CD4-positive, CD25-positive, alpha-beta regulatory T cell (primary cell): Measurements from ENCODE around the gene IL1RAP. TPM values are rescaled to one million over a fixed set of nuclear protein-coding genes. Genes with fewer than 3 reads are reported as not detected.

Experiments used
- ATAC-seq, 2 donors: fragments of 150-1000 bp; cut with Tn5 transposase; one replicate each; pipeline ENCODE4 v1.10.0; 2021; ENCODE audit warnings: low read depth in 2 of 2, moderate number of reproducible peaks in 2 of 2, moderate library complexity in 1 of 2
- DNase-seq, 3 donors: peaks; one replicate each; pipeline versions ENCODE4 v3.0.0 to v3.0.0-alpha.2; 2012 to 2022; ENCODE audit warnings: mixed read lengths in 1 of 3
- H3K27ac ChIP-seq: one replicate; pipeline ENCODE4 v1.7.0; 2013; ENCODE audit warnings: mild to moderate bottlenecking, low read length; ENCODE audit not compliant: insufficient read depth, poor library complexity, severe bottlenecking
- H3K27me3 ChIP-seq: one replicate; pipeline ENCODE4 v1.7.0; 2013; ENCODE audit warnings: low read length; ENCODE audit not compliant: control insufficient read depth, insufficient read depth
- H3K36me3 ChIP-seq: one replicate; pipeline ENCODE4 v1.7.0; 2013; ENCODE audit warnings: mild to moderate bottlenecking, low read length, moderate library complexity; ENCODE audit not compliant: control insufficient read depth, insufficient read depth
- H3K4me1 ChIP-seq: 2 replicates; pipeline ENCODE4 v1.7.0; 2013; ENCODE audit warnings: mild to moderate bottlenecking, low read length; ENCODE audit not compliant: insufficient read depth, control insufficient read depth, poor library complexity, severe bottlenecking
- H3K4me3 ChIP-seq: one replicate; pipeline ENCODE4 v1.7.0; 2013; ENCODE audit warnings: low read depth, mild to moderate bottlenecking, low read length, moderate library complexity
- H3K9me3 ChIP-seq, 2 experiments: 1 replicate in 1 of 2; 2 replicates in 1 of 2; pipeline ENCODE4 v1.7.0; 2013; ENCODE audit warnings: low read length in 2 of 2, mild to moderate bottlenecking in 1 of 2, moderate library complexity in 1 of 2; ENCODE audit not compliant: control insufficient read depth in 2 of 2
- H3K27ac Mint-ChIP-seq, 3 donors: one replicate each; pipeline ENCODE4 v1.8.0; 2020 to 2022; ENCODE audit warnings: mild to moderate bottlenecking in 3 of 3, mixed read lengths in 3 of 3, moderate library complexity in 2 of 3
- H3K27me3 Mint-ChIP-seq: one replicate; pipeline ENCODE4 v1.8.0; 2022; ENCODE audit warnings: mild to moderate bottlenecking, mixed read lengths
- H3K36me3 Mint-ChIP-seq: one replicate; pipeline ENCODE4 v1.8.0; 2020; ENCODE audit warnings: mixed read lengths
- H3K4me1 Mint-ChIP-seq, 4 donors: one replicate each; pipeline ENCODE4 v1.8.0; 2020 to 2022; ENCODE audit warnings: mixed read lengths in 4 of 4, mild to moderate bottlenecking in 1 of 4
- H3K4me3 Mint-ChIP-seq, 4 donors: one replicate each; pipeline ENCODE4 v1.8.0; 2020 to 2022; ENCODE audit warnings: mild to moderate bottlenecking in 4 of 4, mixed read lengths in 4 of 4, moderate library complexity in 3 of 4
- H3K9me3 Mint-ChIP-seq, 7 donors: one replicate each; pipeline ENCODE4 v1.8.0; 2020 to 2022; ENCODE audit warnings: mixed read lengths in 7 of 7, mild to moderate bottlenecking in 3 of 7, moderate library complexity in 2 of 7
- polyA plus RNA-seq, 4 donors: library from polyadenylated mRNA; unstranded; fragments of 300-500 nt; fragmentation: Illumina TruSeq; gene quantifications; one replicate each; pipeline ENCODE4 v1.2.3, GENCODE V29; 2021
- total RNA-seq: library from RNA; stranded (reverse); gene quantifications from one replicate; pipeline ENCODE4 v1.2.3, GENCODE V29; 2022

The IL1RAP gene
- total and polyA plus RNA-seq, 5 donors from 2014 or later: 6.6 to 20.2 (median 7.4) TPM

GRCh38 chr3:190497811-190498210 lies 16.1 kb upstream of the IL1RAP start:
- ATAC-seq (no peak), DNase-seq (no peak)
- no peaks in the 10 kb centered on the region for H3K36me3 Mint-ChIP-seq
- peaks cover 57% of the 10 kb centered on the region for H3K27me3 Mint-ChIP-seq
- peaks cover 0 to 2% (median 0%) of the 10 kb centered on the region in 4 donors for H3K4me1 Mint-ChIP-seq
- H3K36me3 ChIP-seq: no peaks in the 10 kb centered on the region
- H3K9me3 ChIP-seq: no peaks in the 10 kb centered on the region
- no peak overlapping the region for H3K27ac ChIP-seq
- H3K4me1 ChIP-seq: no peaks in the 10 kb centered on the region
- peaks cover 0 to 2% (median 0%) of the 10 kb centered on the region in 7 donors for H3K9me3 Mint-ChIP-seq
- no peak overlapping the region for H3K4me3 ChIP-seq
- H3K4me3 Mint-ChIP-seq: no peak overlapping the region
- peaks cover 34% of the 10 kb centered on the region for H3K27me3 ChIP-seq
- no peak overlapping the region for H3K27ac Mint-ChIP-seq

- peaks cover 0 to 2% (median 0%) of the 10 kb centered on the region in 7 donors for H3K9me3 Mint-ChIP-seq
- Histone ChIP-seq H3K4me1 (no peaks in the 10 kb centered on the region), H3K9me3 (no peaks in the 10 kb centered on the region), H3K27me3 (peaks cover 30% of the 10 kb centered on the region), H3K36me3 (no peaks in the 10 kb centered on the region), H3K27ac (no peak overlapping the region), H3K4me3 (no peak overlapping the region)
- no peaks in the 10 kb centered on the region for H3K36me3 Mint-ChIP-seq
- H3K4me3 Mint-ChIP-seq: no peak overlapping the region
- no peak overlapping the region for H3K27ac Mint-ChIP-seq
- DNase-seq (no peak), ATAC-seq (no peak)
- H3K4me1 Mint-ChIP-seq: peaks cover 0 to 2% (median 0%) of the 10 kb centered on the region in 4 donors
- H3K27me3 Mint-ChIP-seq: peaks cover 57% of the 10 kb centered on the region
These were observed 15.6 kb upstream of the IL1RAP start for GRCh38 chr3:190498293-190498692.

GRCh38 chr3:190499122-190499521 lies 14.8 kb upstream of the IL1RAP start:
- no peaks in the 10 kb centered on the region for H3K36me3 Mint-ChIP-seq

GRCh38 chr3:190502946-190503345 lies 10.9 kb upstream of the IL1RAP start:
- Mint-ChIP-seq H3K9me3 (peaks cover 0 to 2% (median 0%) of the 10 kb centered on the region in 7 donors), H3K4me3 (no peak overlapping the region), H3K4me1 (peaks cover 0 to 2% (median 0%) of the 10 kb centered on the region in 4 donors), H3K36me3 (no peaks in the 10 kb centered on the region), H3K27me3 (peaks cover 18% of the 10 kb centered on the region), H3K27ac (no peak overlapping the region)
- Histone ChIP-seq H3K36me3 (no peaks in the 10 kb centered on the region), H3K9me3 (no peaks in the 10 kb centered on the region), H3K27ac (no peak overlapping the region), H3K4me3 (no peak overlapping the region), H3K27me3 (peaks cover 16% of the 10 kb centered on the region), H3K4me1 (no peaks in the 10 kb centered on the region)
- ATAC-seq (no peak), DNase-seq (no peak)

More at GRCh38 chr3:190499122-190499521, 14.8 kb upstream of the IL1RAP start:
- Histone ChIP-seq H3K9me3 (no peaks in the 10 kb centered on the region), H3K27ac (no peak overlapping the region), H3K4me3 (no peak overlapping the region), H3K27me3 (peaks cover 29% of the 10 kb centered on the region), H3K4me1 (no peaks in the 10 kb centered on the region), H3K36me3 (no peaks in the 10 kb centered on the region)
- no peak overlapping the region for H3K4me3 Mint-ChIP-seq
- H3K27ac Mint-ChIP-seq: no peak overlapping the region
- DNase-seq (no peak), ATAC-seq (no peak)
- H3K4me1 Mint-ChIP-seq: peaks cover 0 to 2% (median 0%) of the 10 kb centered on the region in 4 donors
- H3K9me3 Mint-ChIP-seq: peaks cover 0 to 2% (median 0%) of the 10 kb centered on the region in 7 donors
- peaks cover 53% of the 10 kb centered on the region for H3K27me3 Mint-ChIP-seq

- H3K4me1 ChIP-seq: no peaks in the 10 kb centered on the region
- ATAC-seq: no peak
These were observed 9.3 kb upstream of the IL1RAP start for GRCh38 chr3:190504354-190505125.

GRCh38 chr3:190505381-190506003 lies 8.4 kb upstream of the IL1RAP start:
- Histone ChIP-seq H3K4me3 (no peak overlapping the region), H3K4me1 (no peaks in the 10 kb centered on the region), H3K27me3 (peaks cover 7% of the 10 kb centered on the region), H3K27ac (no peak overlapping the region), H3K36me3 (no peaks in the 10 kb centered on the region), H3K9me3 (no peaks in the 10 kb centered on the region)
- no peak for DNase-seq
- Mint-ChIP-seq H3K4me3 (no peak overlapping the region), H3K27me3 (peaks cover 14% of the 10 kb centered on the region), H3K36me3 (no peaks in the 10 kb centered on the region), H3K27ac (no peak overlapping the region), H3K9me3 (no peaks in the 10 kb centered on the region), H3K4me1 (peaks cover 0 to 5% (median under 1%) of the 10 kb centered on the region in 4 donors)
- no peak for ATAC-seq

More at GRCh38 chr3:190504354-190505125, 9.3 kb upstream of the IL1RAP start:
- Histone ChIP-seq H3K4me3 (no peak overlapping the region), H3K27me3 (peaks cover 7% of the 10 kb centered on the region), H3K36me3 (no peaks in the 10 kb centered on the region), H3K27ac (no peak overlapping the region), H3K9me3 (no peaks in the 10 kb centered on the region)
- Mint-ChIP-seq H3K27ac (no peak overlapping the region), H3K36me3 (no peaks in the 10 kb centered on the region), H3K4me1 (peaks cover 0 to 2% (median under 1%) of the 10 kb centered on the region in 4 donors), H3K27me3 (peaks cover 14% of the 10 kb centered on the region), H3K9me3 (no peaks in the 10 kb centered on the region), H3K4me3 (no peak overlapping the region)
- DNase-seq: no peak

GRCh38 chr3:190506271-190506670 lies 7.6 kb upstream of the IL1RAP start:
- H3K27ac ChIP-seq: no peak overlapping the region
- H3K9me3 ChIP-seq: no peaks in the 10 kb centered on the region
- Mint-ChIP-seq H3K27ac (no peak overlapping the region), H3K4me1 (peaks cover 0 to 5% (median under 1%) of the 10 kb centered on the region in 4 donors), H3K36me3 (no peaks in the 10 kb centered on the region), H3K9me3 (no peaks in the 10 kb centered on the region), H3K27me3 (peaks cover 13% of the 10 kb centered on the region), H3K4me3 (no peak overlapping the region)
- DNase-seq (no peak), ATAC-seq (no peak)
- no peaks in the 10 kb centered on the region for H3K36me3 ChIP-seq
- H3K4me1 ChIP-seq: no peaks in the 10 kb centered on the region
- H3K4me3 ChIP-seq: no peak overlapping the region
- H3K27me3 ChIP-seq: peaks cover 4% of the 10 kb centered on the region
